Hepatic stellate cell (primary cell): Measurements from ENCODE around the gene SMCO3.

ENCODE experiments used
- DNase-seq: peaks from one replicate; pipeline ENCODE4 v3.0.0; 2011; ENCODE audit warnings: low spot score

The SMCO3 gene

DNA sequence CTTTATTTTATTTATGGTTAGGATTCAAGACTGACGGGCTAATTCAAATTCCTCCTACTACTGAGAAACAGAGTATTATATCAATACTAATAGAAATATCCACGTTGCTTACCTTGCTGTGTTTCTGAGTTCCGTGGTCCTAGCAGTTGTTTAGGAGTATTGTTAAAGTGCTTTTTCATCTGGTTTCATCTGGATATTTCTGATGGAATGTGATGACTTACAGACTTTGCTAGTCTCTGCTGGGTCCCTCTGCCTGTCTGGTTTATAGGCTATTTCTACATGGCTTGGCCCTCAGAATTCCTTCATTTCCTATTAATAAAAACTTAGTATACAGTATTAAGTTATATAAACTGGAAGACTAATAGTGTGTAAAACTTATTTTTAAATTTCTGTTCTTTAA is at the start of gene SMCO3:
Gene SMCO3 (minus strand): TSS at position 169 of the 400 bp plus-strand sequence. CDS start 7,502 bp downstream, outside the sequence.
- DNase-seq, result no peak

DNA sequence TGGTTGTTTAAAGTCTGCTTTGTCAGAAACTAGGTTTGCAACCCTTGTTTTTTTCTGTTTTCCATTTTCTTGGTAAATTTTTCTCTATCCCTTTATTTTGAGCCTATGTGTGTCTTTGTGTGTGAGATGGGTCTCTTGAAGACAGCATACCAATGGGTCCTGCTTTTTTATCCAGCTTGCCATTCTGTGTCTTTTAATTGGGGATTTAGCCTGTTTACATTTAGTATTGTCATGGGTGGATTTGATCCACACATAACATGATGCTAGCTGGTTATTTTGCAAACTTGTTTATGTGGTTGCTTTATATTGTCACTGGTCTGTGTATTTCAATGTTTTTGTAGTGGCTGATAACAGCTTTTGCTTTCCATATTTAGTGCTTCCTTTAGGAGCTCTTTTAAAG is 46.5 kb upstream of the SMCO3 start:
- no peak for DNase-seq

DNA sequence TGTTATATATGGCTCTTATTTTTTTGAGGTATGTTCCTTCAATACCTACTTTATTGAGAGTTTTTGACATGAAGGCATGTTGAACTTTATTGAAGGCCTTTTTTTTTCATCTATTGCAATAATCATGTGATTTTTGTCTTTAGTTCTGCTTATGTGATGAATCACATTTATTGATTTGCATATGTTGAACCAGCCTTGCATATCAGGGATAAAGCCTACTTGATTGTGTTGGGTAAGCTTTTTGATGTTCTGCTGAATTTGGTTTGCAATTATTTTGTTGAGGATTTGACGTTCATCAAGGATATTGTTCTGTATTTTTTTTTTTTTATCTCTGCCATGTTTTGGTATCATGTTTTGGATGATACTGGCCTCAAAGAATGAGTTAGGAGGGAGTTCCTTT is 44.5 kb upstream of the SMCO3 start:
- DNase-seq, result no peak

DNA sequence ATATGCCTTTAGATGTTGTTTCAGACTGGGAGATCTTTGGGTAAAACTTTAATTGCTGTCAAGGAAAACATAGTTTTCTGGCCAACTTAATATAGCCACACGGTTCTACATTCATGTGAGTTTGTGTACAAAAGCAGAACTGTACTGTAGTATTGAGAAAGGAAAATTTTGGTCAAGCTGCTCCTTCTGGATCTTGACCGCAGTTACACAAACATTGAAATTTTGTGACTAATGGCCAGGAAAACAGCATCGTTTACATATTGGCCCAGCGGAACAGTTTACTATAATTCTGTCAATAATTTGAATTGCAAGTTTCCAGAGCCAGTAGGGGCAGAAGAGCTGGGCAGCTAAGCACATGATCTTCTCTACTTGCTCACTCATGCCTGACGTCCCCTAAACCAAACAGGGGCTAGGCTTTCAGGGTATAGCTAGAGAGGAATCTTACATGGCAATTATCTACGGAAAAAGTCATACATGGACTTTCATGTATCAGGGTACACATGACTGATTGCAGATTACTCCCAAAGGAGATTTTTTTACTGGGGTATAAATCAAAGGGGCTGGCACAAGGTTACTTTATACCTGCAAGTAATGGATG is 40.7 kb upstream of the SMCO3 start:
- DNase-seq, result no peak

DNA sequence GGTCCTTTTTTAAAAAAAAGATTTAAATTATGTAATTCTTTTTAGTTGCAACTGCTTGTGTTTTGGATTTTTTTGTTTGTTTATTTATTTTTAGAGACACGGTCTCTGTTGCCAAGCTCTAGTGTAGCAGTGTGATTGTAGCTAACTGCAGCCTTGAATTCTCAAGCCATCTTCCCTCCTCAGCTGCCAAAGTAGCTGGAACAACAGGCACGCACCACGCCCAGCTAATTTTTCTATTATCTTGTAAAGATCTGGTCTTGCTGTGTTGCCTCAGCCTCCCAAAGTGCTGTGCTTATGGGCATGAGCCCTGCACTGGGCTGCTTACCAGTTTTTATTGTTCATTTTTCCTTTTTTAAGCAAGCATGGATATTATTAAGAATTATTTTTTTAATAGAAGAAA is 40.0 kb upstream of the SMCO3 start:
- DNase-seq, result no peak

DNA sequence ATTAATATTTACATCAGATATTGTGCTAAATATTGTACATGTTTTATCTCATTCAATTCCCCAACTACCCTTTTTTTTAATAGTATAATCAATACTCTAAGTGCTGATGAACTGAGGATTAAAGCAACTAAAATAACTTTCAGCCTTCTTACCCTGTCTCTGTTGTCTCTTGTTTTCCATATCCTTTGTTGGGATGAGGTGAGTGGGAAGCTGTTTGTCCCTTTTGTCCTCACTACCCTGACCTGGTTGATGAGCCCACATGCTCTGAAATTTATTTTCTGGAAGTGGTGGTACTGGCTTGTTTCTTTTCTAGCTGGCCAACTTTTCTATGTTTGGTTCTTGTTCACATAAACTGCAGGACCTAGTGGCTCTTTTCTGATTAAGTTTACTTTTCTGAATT is 38.9 kb upstream of the SMCO3 start:
- no peak for DNase-seq

DNA sequence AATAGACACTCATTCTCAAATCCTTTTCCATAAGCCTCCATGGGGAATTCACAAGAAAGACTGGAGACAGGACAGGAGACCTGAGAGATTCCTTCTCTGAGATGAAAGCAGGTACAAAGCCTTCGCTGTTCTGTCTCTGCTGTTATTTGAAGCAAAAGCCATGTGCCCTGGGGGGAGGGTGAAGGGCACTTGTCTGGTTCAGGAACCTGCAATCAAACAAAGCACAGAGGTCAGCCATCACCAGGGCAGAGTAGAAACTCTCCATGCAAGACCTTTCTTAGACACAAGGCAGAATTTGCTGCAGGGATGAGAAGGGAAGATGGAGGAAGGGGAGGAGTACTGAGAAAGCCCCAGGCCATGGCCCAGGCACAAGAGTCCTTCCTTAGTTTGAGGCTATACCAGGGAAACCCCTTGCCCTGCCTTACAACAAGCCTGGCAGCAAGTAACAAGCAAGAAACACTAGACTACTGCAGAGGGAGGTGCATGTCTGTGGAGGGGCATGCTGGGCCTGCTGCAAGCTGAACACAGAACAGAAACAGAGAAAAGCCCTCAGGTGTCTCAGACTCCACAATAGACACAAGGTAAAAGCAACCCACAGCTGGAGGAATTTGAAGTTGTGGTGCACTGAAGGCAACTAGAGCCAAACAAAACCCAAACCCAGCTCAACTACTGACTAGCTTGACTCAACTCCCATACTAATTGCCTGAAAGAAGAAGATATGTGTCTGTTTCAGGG is 37.1 kb upstream of the SMCO3 start:
- no peak for DNase-seq

DNA sequence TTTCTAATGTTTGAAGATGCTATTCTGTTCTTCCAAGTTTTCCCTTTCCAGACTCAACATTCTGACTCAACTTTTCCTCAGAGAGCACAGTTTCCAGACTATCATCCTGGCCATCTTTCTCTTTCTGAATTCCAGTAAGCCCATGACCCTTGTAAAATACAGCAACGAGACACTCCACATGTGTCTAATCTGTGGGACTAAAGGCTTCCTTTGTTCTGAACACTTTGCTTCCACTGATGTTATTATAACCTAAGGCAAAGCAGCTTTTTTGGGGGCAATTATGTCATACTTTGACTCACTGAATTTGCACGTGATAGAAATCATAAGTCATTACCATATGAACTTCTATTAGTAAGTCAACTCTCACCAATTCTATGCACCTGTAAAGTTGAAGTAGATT is 35.7 kb upstream of the SMCO3 start:
- DNase-seq, result no peak

DNA sequence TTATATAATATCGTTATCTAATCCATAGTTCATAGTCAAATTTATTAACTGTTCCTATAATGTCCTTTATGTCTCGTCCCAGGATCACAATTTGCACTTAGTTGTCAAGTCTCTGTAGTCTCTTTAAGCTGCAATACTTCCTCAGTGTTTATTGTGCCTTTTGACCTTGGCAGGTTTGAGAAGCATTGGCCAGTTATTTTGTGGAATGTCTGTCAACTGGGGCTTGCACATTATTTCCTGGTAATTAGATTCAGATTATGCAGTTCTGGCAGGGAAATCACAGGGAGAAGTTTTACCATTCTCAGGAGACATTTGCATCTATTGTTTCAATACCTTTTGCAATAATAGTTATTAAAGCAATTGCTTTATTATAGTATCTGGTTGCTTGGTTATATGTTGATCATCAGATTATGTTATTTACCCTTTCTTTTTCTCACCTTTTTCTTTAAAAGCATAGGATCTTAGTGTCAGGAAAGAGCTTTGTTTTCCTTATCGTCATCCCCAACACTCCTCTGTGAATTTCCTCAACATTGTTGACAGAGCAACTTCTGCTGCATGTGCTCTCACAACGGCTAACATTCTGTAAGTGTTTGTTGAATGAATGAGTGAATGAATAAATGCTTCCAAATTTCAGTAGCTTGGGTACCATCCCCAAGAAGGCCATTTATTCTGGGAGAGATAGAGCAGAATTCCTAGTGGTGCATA is 33.0 kb upstream of the SMCO3 start:
- DNase-seq, result no peak

DNA sequence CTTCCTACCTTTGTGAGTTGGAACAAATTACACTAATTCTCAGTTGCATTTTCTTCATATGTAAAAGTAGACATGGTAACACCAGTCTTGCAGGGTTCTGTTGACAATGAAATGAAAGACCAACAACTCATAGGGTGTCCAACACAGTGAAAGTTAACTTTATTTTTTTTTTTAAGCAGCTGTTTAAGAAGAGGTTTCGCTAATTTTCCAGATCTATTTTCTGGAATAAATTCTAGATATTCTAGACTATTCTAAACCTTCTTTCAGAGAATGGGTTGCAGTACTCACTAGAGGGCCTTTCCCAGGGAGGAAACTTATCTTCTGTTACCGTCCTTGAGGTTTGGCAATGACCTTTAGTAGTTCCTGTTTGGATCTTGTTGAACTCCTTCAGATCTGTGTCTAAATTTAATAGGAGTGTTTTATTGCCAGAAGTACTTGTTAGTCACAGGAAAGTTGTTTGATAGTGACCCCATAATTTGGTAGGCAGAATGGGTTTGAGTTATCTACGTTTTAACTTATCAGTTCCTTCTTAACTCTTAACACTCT is 32.1 kb upstream of the SMCO3 start:
- DNase-seq, result no peak

DNA sequence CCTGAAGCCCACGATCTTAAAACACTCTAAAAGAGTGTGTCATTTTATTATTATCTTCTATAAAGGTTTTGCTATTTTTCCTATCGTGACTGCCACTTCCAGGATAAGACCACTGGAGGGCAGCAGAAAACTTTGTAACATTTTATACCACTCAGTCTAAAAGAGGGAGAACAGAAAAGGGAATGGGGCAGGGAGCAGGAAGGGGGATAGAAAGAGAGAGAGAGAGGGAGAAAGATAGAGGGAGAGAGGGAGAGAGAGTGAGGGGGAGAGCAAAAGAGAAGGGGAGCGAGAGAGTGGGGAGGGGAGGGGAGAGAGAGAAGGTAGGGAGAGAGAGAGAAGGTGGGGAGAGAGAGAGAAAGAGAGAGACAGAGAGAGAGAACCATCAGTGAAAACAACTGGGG is 31.4 kb upstream of the SMCO3 start:
- DNase-seq, result peak; percentile 44

DNA sequence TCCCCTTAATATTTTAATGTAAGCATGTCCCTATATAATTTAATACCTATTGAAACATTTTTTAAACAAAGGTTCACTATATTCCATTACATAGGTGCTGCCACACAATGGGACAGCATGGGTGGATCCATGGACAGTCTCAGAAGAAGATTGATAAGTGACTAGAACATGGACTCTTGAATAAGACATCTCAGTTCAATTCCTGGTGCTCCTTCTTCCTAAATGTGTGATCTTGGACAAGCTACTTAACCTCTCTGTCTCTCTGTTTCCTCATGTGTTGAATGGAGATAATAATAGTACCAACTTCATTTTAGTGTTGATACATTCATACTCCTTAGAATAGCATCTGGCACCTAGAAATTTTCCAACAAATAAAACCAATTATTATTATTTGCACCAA is 30.4 kb upstream of the SMCO3 start:
- no peak for DNase-seq

DNA sequence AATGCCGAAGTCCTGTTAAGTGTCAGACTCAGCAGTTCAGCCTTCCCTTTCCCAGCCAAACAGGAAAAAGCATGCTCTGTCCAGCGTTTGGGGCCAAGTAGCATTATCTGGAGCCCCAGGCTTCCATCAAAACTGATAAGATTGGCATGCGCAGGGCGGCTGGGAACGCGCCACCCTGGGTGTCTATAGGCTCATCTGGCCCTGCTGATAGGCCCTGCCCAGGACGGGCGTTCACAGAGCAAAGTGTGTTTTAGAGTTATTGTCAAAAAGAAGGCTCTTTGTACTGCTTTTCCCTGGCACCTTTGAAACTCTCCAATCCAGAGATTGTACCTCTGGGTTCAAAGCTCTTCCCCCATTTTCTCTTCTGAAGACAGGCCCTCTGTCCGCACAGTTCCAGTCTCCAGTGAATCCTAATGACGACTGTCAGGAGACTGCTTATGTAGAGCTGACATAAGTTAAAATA is 29.5 kb upstream of the SMCO3 start, which contains the start of gene ART4:
Gene ART4 (minus strand): TSS at position 102 of the 463 bp plus-strand sequence. CDS start 413 bp downstream, outside the sequence.
- DNase-seq, result no peak

DNA sequence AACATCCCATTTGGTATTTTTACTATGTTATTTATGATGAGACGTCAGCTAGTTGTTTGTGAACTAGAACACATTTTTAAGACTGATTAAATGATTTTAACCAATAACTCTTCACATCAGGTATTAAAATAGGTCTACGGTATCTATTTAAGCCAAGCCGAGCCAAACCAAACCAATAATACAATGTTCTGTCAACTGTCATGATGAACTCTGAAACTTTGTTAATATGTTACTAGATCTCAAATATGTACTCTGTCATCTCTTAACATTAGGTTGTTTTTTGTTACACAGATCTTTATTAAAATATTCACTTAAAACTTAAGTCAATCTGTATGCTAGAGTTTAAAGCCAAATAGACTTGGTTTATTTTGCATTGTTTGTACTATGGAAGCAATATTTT is 28.3 kb upstream of the SMCO3 start:
- no peak for DNase-seq

DNA sequence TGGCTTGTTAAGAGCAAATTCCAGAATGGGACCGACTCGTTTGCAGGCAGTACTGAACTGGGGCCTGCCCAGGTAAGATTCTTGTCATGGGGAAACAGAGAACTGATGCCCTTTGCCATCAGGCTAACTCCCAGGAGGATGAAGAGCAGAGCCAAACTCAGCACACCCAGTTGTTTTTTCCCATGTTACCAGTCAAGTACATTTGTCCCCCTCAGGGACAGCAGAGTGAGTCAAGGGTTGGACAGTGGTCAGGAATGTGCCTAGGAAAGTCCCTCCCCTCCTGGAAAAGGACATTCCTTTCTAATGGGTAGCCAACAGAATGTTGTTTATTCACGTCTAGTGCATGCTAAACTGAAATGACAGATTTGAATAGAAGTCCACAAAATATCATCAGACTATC is 27.8 kb upstream of the SMCO3 start:
- peak; percentile 55 for DNase-seq

DNA sequence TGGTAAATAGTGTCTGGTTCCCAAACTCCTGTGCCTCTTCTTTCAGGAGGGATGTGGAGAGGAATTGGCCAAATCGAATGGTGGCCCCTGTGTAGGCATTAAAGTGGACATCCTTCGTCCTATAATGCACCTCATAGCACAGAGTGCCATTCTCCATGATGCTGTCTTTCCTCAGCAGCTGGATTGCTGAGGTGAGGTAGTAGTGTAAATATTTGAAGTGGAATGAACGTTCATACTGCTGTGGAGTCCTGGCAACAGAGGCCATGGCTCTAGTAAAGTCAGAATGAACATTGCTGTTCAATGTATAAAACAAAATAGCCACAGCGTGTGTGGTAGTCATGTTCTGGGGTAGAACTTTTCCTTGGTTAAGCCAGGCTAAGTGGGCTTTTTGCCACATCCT is 26.6 kb upstream of the SMCO3 start:
- DNase-seq, result no peak

DNA sequence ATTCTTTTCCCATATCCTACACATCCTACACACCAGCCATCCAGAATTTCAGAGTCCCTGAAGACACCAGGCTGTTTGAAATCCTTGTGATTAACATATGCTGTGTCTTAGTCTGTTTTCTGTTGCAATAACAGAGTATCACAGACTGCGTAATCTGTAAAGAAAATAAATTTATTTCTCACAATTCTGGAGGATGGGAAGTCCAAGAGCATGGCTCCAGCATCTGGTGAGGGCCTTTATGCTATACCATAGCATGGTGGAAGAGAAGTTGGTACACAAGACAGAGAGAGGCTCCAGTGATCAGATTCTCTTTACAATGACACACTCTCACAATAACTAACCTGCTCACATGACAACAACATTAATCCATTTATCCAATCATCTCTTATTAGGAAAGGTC is 25.3 kb upstream of the SMCO3 start:
- DNase-seq, result no peak

DNA sequence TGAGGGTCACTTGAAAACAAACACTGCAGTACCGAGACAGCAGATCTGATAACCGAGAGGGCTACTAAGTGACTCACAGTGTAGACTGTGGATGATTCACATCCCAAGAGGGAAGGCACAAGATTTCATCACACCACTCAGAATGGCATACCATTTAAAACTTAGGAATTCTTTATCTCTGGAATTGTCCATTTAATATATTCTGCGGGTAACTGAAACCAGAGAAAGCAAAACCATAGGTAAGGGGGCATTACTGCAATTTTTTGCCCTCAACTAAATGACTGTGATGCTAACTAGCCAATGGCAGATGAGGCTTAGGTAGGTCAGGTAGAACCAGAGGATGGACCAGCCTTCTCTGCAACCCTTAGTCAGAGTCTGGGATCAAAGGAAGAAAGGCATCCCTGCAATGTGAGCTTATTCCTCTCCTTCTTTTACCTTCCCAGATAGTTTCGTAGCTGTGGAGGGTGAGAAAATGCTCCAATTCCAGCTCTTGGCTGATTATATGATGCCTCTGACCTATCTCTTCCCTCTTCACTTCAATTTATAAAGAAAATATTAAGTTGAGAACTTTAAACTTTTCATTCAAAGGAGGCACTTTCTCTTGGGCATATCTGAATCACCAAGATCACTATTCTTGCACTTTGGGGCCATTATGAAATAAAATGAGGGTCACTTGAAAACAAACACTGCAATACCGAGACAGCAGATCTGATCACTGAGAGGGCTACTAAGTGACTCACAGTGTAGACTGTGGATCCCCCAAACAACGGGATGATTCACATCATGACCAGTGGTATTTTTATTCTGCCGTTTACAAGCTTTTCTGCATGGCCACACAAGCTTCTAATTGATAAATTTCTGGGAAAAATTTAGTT is 22.6 kb upstream of the SMCO3 start:
- DNase-seq, result peak; percentile 35

DNA sequence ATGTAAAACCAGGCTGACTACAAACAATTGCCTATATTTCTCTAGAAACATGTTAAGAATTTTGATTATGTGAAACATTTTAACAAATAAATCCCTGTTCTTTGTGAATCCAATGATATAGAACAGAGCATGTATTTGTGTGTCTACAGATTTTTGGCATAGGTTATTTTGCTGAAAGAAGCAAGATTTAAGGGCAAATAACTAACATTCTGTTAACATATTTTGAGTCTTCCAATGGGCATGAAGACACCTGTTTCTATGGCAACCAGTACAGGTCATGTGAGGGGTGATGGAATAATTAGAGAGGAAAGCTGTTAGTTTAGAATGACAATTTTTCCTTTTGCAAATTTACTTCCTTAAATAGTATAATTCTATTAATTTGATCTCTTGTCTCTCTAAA is 20.5 kb upstream of the SMCO3 start:
- DNase-seq, result no peak

DNA sequence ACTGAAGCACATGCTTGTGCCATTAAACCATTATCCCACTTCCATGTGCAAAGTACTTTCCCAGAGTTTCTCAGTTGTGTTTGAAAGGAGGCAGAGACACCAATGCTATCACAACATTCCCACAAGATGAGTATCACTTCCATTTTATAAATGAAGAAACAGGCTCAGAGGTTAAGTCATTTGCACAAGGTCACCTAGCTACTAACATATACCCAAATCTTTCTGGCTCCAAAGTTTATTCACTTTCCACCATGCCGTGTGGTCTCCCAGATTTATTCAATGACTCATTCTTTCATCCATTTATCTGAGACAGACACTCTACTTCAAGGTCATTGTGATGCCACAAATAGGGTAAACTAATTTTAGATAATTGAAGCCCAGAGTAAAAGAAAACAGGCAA is 20.0 kb upstream of the SMCO3 start:
- no peak for DNase-seq

DNA sequence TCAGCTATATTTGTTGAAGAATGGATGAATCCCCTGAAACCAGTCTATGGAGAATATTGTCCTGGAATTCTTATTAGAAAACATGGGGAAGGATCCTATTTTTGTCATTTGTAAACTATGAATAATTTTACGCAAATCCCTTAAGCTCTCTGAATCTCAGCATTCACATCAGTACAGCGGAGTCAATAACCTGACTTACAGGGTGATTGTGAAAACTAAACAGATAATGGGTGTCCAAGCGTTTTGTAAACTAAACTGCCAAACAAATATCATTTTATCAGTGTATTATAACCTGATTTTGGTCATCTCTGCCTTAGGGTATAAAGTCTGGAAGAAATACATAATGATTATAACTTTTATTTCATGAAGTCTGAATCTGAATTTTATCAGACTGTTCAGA is 19.4 kb upstream of the SMCO3 start:
- DNase-seq, result no peak

DNA sequence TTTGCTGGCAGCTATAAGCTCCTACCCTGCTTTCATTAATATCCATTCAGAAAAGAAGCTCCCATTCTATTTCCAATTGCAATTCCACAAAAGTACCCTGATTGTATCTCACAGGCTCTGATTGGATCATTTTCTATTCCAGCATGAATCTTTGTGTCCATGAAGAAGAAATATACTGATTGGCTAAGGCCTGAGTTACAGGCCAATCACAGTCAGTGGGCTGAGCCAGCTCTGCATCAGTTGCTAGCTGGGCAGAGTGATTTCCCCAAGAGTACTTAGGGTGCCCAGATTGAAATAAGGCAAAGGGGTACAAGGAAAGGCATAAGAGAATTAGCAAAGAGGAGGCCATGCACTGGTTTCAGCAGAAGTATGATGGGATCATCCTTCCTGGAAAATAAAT is 14.9 kb upstream of the SMCO3 start:
- peak; percentile 22 for DNase-seq
